ENCODE results near the gene SLC6A9.

Gene SLC6A9

GRCh38 chr1:43963006-43963405 lies 68.3 kb downstream of the SLC6A9 start:
- in situ Hi-C loops (cut with MboI; ENCODE audit: low sequenced_read_pairs, unreplicated experiment) = no loop called here
- DNase-seq (ENCODE audit: low spot score) = no peak
- TF ChIP-seq, protein P1, sequence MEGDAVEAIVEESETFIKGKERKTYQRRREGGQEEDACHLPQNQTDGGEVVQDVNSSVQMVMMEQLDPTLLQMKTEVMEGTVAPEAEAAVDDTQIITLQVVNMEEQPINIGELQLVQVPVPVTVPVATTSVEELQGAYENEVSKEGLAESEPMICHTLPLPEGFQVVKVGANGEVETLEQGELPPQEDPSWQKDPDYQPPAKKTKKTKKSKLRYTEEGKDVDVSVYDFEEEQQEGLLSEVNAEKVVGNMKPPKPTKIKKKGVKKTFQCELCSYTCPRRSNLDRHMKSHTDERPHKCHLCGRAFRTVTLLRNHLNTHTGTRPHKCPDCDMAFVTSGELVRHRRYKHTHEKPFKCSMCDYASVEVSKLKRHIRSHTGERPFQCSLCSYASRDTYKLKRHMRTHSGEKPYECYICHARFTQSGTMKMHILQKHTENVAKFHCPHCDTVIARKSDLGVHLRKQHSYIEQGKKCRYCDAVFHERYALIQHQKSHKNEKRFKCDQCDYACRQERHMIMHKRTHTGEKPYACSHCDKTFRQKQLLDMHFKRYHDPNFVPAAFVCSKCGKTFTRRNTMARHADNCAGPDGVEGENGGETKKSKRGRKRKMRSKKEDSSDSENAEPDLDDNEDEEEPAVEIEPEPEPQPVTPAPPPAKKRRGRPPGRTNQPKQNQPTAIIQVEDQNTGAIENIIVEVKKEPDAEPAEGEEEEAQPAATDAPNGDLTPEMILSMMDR (IDR thresholded peaks at IDR 0.05; ENCODE audit: borderline replicate concordance, control extremely low read depth, extremely low read depth, insufficient read depth, missing control alignments) = no peak

GRCh38 chr1:43962324-43962723 lies 68.9 kb downstream of the SLC6A9 start:
- TF ChIP-seq, protein P1 (IDR thresholded peaks at IDR 0.05; ENCODE audit: borderline replicate concordance, control extremely low read depth, extremely low read depth, insufficient read depth, missing control alignments) = no peak
- DNase-seq (ENCODE audit: low spot score) = no peak
- in situ Hi-C loops (cut with MboI; ENCODE audit: low sequenced_read_pairs, unreplicated experiment) = no loop called here

DNA sequence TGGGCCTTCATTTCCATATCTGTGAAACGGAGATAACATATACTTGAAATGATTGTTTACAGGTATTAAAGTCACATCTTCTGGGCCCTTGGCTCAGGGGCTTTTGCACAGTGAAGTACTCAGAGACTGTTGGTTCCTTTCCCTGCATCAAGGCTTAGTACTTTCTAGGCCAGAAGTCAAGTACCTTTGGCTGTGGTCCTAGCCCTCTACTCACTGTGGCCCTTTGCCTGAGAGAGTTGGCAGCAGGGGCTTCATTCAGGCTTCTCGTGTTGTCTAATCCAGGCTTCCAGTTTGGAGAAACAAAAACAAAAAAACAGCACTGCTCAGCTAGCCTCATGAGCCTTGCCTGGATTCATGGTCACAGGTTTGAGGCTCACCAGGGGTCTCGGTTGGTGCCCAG lies 69.6 kb downstream of the SLC6A9 start:
- in situ Hi-C loops (cut with MboI; ENCODE audit: low sequenced_read_pairs, unreplicated experiment) = no loop called here
- TF ChIP-seq, protein P1 (IDR thresholded peaks at IDR 0.05; ENCODE audit: borderline replicate concordance, control extremely low read depth, extremely low read depth, insufficient read depth, missing control alignments) = no peak
- DNase-seq (ENCODE audit: low spot score) = no peak

- in situ Hi-C loops (cut with MboI; ENCODE audit: low sequenced_read_pairs, unreplicated experiment) = no loop called here
Observed at GRCh38 chr1:43960798-43961197, 70.5 kb downstream of the SLC6A9 start.

GRCh38 chr1:43958351-43959255 lies 72.7 kb downstream of the SLC6A9 start:
- in situ Hi-C loops (cut with MboI; ENCODE audit: low sequenced_read_pairs, unreplicated experiment) = no loop called here
- no peak for DNase-seq (ENCODE audit: low spot score)
- TF ChIP-seq, protein P1 (IDR thresholded peaks at IDR 0.05; ENCODE audit: borderline replicate concordance, control extremely low read depth, extremely low read depth, insufficient read depth, missing control alignments) = no peak

More at GRCh38 chr1:43960798-43961197, 70.5 kb downstream of the SLC6A9 start:
- no peak for DNase-seq (ENCODE audit: low spot score)
- TF ChIP-seq, protein P1 (IDR thresholded peaks at IDR 0.05; ENCODE audit: borderline replicate concordance, control extremely low read depth, extremely low read depth, insufficient read depth, missing control alignments) = no peak

DNA sequence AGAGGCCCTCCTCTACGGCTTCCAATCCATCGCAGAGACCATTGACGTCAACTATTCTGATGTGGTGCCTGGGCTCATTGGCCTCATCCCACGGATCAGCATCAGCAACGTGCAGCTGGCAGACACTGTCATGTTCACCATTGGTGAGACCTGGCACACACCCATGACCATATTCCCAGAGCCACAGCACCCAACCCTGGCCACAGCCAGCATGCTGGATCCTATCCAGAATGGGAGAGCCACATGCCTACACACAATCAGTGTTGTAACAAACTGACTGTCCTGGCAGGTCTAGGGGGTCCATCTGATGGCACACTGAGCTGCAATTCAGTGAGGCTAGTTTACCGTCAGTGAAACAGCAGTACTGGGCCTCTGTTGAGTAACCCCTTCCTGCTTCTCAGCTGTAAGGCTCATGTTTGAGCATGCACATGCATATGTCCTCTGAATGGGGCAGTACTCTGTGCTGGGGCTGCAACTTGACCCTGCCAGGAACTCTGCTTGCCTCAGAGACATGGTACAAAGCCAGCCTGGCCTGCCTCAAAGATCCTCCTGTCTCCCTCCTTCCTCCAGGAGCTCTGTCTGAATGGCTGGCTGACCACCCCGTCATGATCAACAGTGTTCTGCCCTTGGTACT lies 73.7 kb downstream of the SLC6A9 start:
- TF ChIP-seq, protein P1 (IDR thresholded peaks at IDR 0.05; ENCODE audit: borderline replicate concordance, control extremely low read depth, extremely low read depth, insufficient read depth, missing control alignments) = no peak
- DNase-seq (ENCODE audit: low spot score) = no peak
- in situ Hi-C loops (cut with MboI; ENCODE audit: low sequenced_read_pairs, unreplicated experiment) = no loop called here
